ENCODE data around the gene OR52D1. TPM values are rescaled to one million over a fixed set of nuclear protein-coding genes. Genes with fewer than 3 reads are reported as not detected.
A peak's percentile ranks its signal among the peaks of the same experiment; 100 is the strongest.

The OR52D1 gene
- total and polyA plus RNA-seq, 9 of the 15 experiments (the other 6 are each of a cell fraction or from before 2014, with no cell fraction given) = 0.14 to 1.3 (median 0.97) TPM; not detected in 6

GRCh38 chr11:5505363-5506048 lies 17.0 kb downstream of the OR52D1 start (continued):
- TF ChIP-seq, protein P1, sequence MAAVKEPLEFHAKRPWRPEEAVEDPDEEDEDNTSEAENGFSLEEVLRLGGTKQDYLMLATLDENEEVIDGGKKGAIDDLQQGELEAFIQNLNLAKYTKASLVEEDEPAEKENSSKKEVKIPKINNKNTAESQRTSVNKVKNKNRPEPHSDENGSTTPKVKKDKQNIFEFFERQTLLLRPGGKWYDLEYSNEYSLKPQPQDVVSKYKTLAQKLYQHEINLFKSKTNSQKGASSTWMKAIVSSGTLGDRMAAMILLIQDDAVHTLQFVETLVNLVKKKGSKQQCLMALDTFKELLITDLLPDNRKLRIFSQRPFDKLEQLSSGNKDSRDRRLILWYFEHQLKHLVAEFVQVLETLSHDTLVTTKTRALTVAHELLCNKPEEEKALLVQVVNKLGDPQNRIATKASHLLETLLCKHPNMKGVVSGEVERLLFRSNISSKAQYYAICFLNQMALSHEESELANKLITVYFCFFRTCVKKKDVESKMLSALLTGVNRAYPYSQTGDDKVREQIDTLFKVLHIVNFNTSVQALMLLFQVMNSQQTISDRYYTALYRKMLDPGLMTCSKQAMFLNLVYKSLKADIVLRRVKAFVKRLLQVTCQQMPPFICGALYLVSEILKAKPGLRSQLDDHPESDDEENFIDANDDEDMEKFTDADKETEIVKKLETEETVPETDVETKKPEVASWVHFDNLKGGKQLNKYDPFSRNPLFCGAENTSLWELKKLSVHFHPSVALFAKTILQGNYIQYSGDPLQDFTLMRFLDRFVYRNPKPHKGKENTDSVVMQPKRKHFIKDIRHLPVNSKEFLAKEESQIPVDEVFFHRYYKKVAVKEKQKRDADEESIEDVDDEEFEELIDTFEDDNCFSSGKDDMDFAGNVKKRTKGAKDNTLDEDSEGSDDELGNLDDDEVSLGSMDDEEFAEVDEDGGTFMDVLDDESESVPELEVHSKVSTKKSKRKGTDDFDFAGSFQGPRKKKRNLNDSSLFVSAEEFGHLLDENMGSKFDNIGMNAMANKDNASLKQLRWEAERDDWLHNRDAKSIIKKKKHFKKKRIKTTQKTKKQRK (IDR thresholded peaks at IDR 0.05; ENCODE audit: borderline replicate concordance, low read depth, low read length) = no peak
- TF ChIP-seq NCOR1 (IDR thresholded peaks at IDR 0.05) (peak; percentile 44), SIRT6 (IDR thresholded peaks at IDR 0.05; ENCODE audit: low read depth, low read length) (no peak), NEUROD1 (IDR thresholded peaks at IDR 0.05; ENCODE audit: borderline replicate concordance, low read depth, low read length, partially characterized antibody) (peak; percentile 69), ZNF3 (CRISPR knock-in tag; IDR thresholded peaks at IDR 0.05) (no peak), CBX1 (IDR thresholded peaks at IDR 0.05; ENCODE audit: low read depth) (0 out of 2 replicates have a peak, but pooled peaks have one; percentile 68), MBD1 (CRISPR knock-in tag; IDR thresholded peaks at IDR 0.05) (no peak), LARP7 (IDR thresholded peaks at IDR 0.05) (no peak), NELFE (IDR thresholded peaks at IDR 0.05; ENCODE audit: insufficient read depth, insufficient read length) (peak; percentile 70), SP1 (CRISPR knock-in tag; IDR thresholded peaks at IDR 0.05) (peak; percentile 82), YY1 (IDR thresholded peaks at IDR 0.05; ENCODE audit: borderline replicate concordance in 1 of 3, control insufficient read depth in 1 of 3, extremely low read depth in 1 of 3, insufficient read depth in 3 of 3, insufficient read length in 1 of 3, insufficient replicate concordance in 2 of 3, low read depth in 1 of 3, low read length in 2 of 3) (peak in 1 of 3 experiments; percentile 61), ZNF165 (CRISPR knock-in tag; IDR thresholded peaks at IDR 0.05; ENCODE audit: borderline replicate concordance) (no peak), TAF1 (IDR thresholded peaks at IDR 0.05; ENCODE audit: control insufficient read depth, extremely low read depth, insufficient read depth, low read length, severe bottlenecking) (peak; percentile 99), KLF10 (CRISPR knock-in tag; IDR thresholded peaks at IDR 0.05) (no peak), JUN (IDR thresholded peaks at IDR 0.05; ENCODE audit: borderline replicate concordance, low read depth, low read length) (no peak), JUN (CRISPR knock-in tag; IDR thresholded peaks at IDR 0.05; ENCODE audit: borderline replicate concordance) (no peak), MAFG (tag; conservative IDR thresholded peaks at IDR 0.05) (no peak), FOXM1 (IDR thresholded peaks at IDR 0.05; ENCODE audit: low read depth) (no peak), FOXM1 (CRISPR knock-in tag; IDR thresholded peaks at IDR 0.05; ENCODE audit: low read depth) (no peak), NFYB (IDR thresholded peaks at IDR 0.05; ENCODE audit: extremely low read depth, insufficient read length) (no peak), ADNP (tag; IDR thresholded peaks at IDR 0.05) (no peak), HEY1 (CRISPR knock-in tag; IDR thresholded peaks at IDR 0.05; ENCODE audit: borderline replicate concordance) (no peak), ZNF212 (CRISPR knock-in tag; IDR thresholded peaks at IDR 0.05) (no peak)
- TF ChIP-seq, protein P2, sequence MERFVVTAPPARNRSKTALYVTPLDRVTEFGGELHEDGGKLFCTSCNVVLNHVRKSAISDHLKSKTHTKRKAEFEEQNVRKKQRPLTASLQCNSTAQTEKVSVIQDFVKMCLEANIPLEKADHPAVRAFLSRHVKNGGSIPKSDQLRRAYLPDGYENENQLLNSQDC (CRISPR knock-in tag; IDR thresholded peaks at IDR 0.05) = no peak

All from K562 (cell line).